GM04503 (cell line): Measurements from ENCODE around the gene ADAM21.
"Not testable (repeated sequence)": the region's sequence is repeated elsewhere in the genome, so short reads cannot be mapped to it uniquely, and the experiment has no call there.

Experiments used
- DNase-seq: peaks from one replicate; pipeline ENCODE4 v3.0.0-alpha.2; 2012; ENCODE audit warnings: low read depth

Gene ADAM21

DNA sequence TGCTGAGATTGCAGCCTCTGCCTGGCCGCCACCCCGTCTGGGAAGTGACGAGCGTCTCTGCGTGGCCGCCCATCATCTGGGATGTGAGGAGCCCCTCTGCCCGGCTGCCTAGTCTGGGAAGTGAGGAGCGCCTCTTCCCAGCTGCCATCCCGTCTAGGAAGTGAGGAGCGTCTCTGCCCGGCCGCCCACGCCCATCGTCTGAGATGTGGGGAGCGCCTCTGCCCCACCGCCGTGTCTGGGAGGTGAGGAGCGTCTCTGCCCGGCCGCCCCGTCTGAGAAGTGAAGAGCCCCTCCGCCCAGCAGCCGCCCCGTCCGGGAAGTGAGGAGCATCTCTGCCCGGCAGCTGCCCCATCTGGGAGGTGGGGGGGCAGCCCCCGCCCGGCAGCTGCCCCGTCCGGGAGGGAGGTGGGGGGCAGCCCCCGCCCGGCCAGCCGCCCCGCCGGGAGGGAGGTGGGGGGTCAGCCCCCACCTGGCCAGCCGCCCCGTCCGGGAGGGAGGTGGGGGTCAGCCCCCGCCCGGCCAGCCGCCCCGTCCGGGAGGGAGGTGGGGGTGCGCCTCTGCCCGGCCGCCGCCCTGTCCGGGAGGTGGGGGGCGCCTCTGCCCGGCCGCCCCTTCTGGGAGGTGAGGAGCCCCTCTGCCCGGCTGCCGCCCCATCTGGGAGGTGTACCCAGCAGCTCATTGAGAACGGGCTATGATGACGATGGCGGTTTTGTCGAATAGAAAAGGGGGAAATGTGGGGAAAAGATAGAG, 25.6 kb downstream of the ADAM21 start:
- not testable (repeated sequence) for DNase-seq

DNA sequence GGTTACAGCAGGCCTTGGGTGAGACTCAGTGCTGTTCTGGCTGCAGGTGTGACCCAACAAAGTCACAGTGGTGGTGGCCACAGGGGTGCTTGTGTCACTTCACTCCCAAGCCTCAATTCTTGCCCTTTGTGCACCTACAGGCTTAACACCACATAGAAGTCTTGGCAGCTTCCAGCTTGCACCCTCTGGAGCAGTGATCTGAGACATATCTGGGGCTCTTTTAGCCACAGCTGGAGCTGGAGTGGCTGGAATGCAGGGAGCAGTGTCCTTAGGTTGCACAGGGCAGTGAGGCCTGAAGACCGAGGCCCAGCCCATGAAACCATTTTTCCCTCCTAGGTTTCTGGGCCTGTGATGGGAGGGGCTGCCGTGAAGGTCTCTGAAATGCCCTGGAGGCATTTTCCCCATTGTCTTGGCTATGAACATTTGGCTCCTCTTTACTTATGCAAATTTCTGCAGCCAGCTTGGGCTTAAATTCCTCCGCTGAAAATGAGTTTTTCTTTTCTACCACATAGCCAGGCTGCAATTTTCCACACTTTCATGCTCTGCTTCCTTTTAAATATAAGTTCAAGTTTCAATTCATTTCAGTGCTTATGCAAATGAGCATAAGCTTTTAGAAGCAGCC, 37.7 kb downstream of the ADAM21 start:
- no peak for DNase-seq

DNA sequence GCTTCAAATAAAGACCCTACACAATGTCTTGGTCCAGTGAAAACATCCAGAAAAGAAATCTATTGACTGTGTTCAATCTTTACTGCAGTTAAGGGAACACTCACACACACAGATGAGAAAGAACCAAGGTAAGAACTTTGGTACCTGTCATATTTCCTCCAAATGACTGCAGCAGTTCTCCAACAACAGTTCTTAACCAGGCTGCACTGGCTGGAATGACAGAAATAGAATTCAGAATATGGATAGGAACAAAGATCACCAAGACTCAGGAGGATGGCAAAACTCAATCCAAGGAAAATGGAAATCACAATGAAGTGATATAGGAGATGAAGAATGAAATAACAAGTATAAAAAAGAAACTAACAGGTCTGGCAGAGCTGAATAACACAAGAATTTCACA, 46.2 kb downstream of the ADAM21 start:
- no peak for DNase-seq
